Measurements from ENCODE around the gene ATOSA.
A peak's percentile ranks its signal among the peaks of the same experiment; 100 is the strongest.

ATOSA gene

DNA sequence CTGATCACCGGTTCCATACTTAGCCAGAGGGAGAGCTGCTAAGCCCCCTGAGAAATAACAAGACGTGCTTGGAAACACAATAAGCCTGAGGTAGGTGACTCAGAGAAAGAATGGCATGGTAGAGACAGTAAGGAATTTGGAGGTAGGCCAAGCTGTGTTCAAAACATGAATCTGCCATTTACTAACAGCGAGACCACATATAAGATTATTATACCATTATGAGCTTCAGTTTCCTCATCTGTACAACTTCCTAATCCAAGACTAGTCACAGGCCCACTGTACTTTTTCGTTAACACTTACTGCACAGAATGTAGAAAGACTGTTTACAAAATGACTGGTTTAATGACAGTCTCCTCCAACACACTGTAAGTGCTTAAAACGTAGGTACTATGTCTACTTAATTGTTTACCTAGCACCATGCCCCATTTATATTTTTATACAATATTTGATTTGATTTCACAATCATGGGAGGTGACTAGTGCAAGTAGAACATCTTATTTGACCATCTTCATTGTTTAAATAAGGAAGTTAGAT is 25.7 kb downstream of the ATOSA start:
- DNase-seq (ENCODE audit: low read depth in 4 of 4, low spot score in 1 of 4) = no peak

DNA sequence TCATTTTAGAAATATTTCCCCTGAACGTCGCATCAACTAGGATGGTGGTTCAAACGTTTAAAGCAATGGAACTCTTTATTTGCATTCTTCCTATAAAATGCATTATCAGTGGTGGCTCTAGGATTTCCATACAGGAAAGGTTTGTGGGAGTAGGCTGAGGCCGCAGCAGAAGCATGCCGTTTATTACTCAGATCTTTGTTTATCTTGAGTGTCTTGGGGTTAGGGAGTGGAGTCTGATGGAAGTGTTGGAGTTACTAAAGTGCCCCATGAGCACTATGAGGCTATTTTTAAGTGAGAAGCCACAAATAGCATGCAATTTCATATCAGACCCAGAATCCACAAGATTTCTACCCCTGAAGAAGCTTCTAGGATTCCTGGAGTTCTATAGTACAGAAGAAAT is 26.2 kb downstream of the ATOSA start:
- DNase-seq (ENCODE audit: low read depth in 4 of 4, low spot score in 1 of 4) = no peak

DNA sequence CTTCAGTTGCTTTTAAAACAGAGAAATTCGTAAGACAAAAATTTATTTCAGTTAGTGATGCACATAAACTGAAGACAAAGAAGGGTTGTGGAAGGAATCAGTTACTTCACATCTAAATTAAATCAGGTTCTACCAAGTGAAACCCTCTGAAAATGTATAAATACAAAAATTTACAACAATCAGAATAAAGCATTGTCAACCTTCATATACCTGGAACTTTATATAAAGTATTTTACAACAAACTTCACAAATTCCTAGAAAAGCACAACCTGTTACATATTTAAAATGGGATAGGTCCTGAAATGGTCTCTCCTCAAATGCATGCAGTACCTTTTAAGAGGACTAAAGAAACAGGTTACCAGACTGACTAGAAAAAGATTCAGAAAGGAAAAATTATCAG is 26.9 kb downstream of the ATOSA start:
- DNase-seq (ENCODE audit: low read depth in 4 of 4, low spot score in 1 of 4) = no peak

DNA sequence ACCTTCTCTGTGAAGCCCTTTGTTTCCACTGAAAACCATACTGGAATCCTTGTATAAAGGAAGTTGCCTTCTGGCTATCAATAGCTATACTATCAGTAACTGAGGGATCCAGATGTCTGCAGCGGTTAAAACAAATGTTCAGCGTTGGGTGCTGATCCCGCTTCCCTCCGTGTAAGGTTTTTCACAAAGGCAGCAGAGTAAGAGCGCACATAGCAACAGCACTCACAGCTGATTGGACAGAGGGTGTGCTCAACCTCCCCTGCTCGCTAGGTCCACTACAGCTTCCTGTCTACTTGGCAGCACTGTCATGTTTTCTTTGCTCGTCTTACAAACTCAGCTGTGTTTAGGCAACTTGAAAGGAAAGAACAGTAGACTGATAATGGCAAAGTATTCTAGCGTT is 27.3 kb downstream of the ATOSA start:
- DNase-seq (ENCODE audit: low read depth in 4 of 4, low spot score in 1 of 4) = peak in 2 of 4 experiments; percentile 1 to 16

DNA sequence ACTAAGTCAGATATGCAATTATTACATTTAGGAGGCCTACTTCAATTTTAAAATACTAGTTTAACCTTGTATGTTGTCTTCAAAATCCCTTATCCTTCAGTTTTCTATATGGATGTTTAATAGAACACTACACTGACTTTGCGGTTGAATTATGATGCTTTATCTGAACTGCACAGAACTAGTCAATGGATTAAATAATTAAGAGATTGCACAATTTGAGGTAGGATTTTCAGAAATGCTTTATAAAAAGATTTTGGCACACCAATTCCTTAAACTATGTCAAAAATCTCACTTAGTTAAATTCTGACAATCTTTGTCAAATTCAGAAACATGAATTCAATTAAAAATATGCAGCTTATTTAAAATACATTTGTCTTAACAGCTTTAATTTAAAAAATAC is 28.1 kb downstream of the ATOSA start:
- DNase-seq (ENCODE audit: low read depth in 4 of 4, low spot score in 1 of 4) = no peak

DNA sequence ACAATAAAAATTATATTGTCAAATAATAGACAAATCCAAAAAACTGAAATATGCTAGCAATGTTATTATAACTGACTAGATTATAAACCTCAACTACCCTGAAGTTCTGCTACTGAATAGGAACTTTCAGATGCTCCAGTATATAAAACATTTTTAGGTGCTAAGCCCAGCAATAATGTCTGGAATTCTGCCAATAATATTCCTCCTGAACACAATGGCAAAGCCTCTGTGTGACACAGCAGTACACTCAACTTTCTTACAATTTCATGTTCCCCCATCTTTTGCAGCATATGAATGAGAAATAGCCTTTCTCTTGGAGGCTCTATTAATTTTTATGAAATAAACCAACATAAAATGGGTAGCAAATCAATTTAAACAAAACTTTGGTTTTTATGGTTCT is 29.5 kb downstream of the ATOSA start:
- DNase-seq (ENCODE audit: low read depth in 4 of 4, low spot score in 1 of 4) = no peak

DNA sequence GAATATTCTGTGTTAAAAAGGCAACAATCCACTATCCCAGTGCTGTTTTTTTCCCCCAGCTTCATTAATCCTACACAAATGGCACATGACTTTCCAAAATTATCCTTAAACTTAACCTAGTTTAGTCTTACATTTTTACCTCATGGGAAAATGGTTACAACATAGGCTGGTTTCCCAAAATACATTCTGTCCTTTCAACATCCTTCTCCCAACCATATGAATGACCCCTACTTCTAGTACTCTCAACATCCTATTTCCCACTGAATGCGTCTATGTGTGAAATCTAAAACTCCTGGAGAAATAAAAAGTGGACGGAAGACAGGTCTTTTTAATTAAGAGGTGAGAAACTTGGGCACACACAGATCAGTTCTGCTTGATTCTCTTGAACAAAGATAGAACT is 33.3 kb downstream of the ATOSA start:
- no peak for DNase-seq (ENCODE audit: low read depth in 4 of 4, low spot score in 1 of 4)

DNA sequence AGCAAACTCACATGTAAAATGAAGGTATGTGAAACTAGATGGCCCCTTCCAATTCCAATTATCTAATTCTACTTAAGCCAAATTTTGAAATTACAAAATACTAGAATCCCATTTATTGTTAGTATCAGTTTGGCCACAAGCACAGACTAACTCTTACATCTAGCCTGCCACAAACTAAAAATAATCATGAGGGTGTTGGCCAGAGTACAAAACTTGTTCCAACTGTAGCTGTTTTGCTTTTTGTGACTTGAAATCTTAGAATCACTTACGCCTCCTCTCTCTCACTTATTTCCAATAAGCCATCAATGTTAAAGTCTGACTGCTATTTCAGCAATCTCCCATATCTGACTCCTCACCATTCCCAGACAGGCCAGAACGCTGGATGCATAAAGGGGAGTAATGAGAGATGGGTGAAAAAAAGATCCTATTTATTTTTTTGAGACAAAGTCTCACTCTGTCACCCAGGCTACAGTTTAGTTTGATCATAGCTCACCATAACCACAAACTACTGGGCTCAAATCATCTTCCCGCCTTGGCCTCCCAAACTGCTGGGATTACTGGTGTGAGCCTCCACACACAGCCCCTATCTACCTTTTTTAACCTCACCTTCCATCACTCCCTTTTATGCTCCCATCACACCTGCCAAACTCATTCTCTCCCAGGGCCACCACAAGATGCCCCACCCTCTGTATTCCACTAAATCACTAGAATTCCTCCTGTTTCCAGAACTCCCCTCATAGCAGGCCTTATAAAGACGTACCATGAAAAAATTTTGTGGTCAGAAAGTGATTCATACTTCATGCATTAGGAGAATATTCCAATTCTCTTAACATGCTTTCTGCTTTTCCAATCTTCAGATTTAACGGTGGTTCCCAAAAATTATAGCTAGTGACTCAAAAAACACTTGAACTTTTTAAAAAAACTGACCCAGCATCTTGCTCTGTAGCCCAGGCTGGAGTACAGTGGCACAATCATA is 36.5 kb downstream of the ATOSA start:
- no peak for DNase-seq (ENCODE audit: low read depth in 4 of 4, low spot score in 1 of 4)

DNA sequence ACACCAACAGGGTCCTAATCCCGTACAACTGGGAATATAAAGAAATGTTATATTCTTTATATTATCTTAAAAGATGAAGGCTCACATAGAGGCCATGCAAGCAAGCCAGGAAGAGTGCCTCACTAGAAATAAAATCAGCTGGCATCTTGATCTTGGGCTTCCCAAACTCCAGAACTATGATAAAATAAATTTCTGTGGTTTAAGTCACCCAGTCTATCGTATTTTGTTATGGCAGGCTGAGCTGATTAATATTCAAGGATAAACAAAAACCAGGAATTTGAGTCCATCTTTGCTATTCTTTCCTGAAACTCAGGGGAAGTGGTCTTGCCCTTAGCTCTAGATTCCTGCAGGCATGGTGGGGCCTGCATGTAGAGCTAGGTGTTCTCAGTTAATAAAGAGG is 42.7 kb downstream of the ATOSA start:
- DNase-seq (ENCODE audit: low read depth in 4 of 4, low spot score in 1 of 4) = no peak

DNA sequence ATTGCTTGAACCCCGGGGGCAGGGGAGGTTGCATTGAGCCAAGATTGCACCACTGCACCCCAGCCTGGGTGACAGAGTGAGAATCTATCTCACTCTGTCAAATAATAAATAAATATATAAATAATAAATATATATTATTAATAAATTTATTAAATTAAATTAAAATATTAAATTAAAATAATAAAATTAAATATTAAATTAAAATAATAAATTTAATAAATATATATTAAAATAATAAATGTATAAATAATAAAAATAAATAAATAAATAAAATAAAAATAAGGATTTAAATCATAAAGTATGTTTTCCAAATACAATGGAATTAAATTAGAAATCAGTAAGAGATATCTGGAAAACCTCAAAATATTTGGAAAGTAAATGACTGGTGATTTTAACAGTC is 43.3 kb downstream of the ATOSA start:
- DNase-seq (ENCODE audit: low read depth in 4 of 4, low spot score in 1 of 4) = no peak
